IMR-90 (cell line): ENCODE data around the gene LTA. TPM values are rescaled to one million over a fixed set of nuclear protein-coding genes. Genes with fewer than 3 reads are reported as not detected.

Source experiments
- ATAC-seq: fragments of 200-7000 bp; cut with Tn5 transposase; 2 replicates; pipeline ENCODE4 v1.9.1; 2020; ENCODE audit warnings: low read depth, mild to moderate bottlenecking, moderate library complexity
- BruUV-seq: library from RNA; stranded (reverse); fragments of 400-500 nt; replicated peaks from 2 replicates; lab custom pipeline; 2021; lab: Mats Ljungman, UMichigan
- CTCF ChIA-PET: fragments of 300-600 bp; formaldehyde crosslinking; extraction: SDS; loops from one replicate; lab custom pipeline; 2021; ENCODE audit warnings: antibody characterized with exemption; lab: Yijun Ruan, JAX
- POLR2A ChIA-PET: fragments of 300-600 bp; sonication (Branson Sonifier 250); formaldehyde crosslinking; loops from one replicate; lab custom pipeline; 2022; ENCODE audit warnings: antibody characterized with exemption; ENCODE audit not compliant: unreplicated experiment; lab: Charles Lee
- DNase-seq: peaks from one replicate; pipeline ENCODE4 v3.0.0; 2013
- H2AFZ ChIP-seq: replicated peaks from 2 replicates; pipeline ENCODE3; 2013; ENCODE audit warnings: low read length, mild to moderate bottlenecking; ENCODE audit not compliant: poor library complexity
- H2AK5ac ChIP-seq: 2 replicates; pipeline ENCODE4 v1.6.1; 2013; ENCODE audit warnings: low read depth, low read length, inconsistent platforms
- H2AK9ac ChIP-seq: replicated peaks from 2 replicates; pipeline ENCODE3; 2013; ENCODE audit warnings: mild to moderate bottlenecking, low read depth, low read length, moderate library complexity; ENCODE audit not compliant: poor library complexity
- H2BK120ac ChIP-seq: 2 replicates; pipeline ENCODE4 v1.6.1; 2013; ENCODE audit warnings: low read depth, low read length, inconsistent platforms
- H2BK15ac ChIP-seq: 3 replicates; pipeline ENCODE4 v1.6.1; 2013; ENCODE audit warnings: low read depth, low read length, inconsistent platforms
- H2BK20ac ChIP-seq: 2 replicates; pipeline ENCODE4 v1.6.1; 2013; ENCODE audit warnings: low read depth, mild to moderate bottlenecking, inconsistent platforms, low read length, moderate library complexity
- H2BK5ac ChIP-seq: 2 replicates; pipeline ENCODE4 v1.6.1; 2013; ENCODE audit warnings: mild to moderate bottlenecking, low read depth, low read length, inconsistent platforms; ENCODE audit not compliant: poor library complexity, severe bottlenecking
- H3K14ac ChIP-seq: replicated peaks from 2 replicates; pipeline ENCODE4 v1.6.1; 2013; ENCODE audit warnings: low read depth, low read length, inconsistent platforms
- H3K18ac ChIP-seq: 2 replicates; pipeline ENCODE4 v1.6.1; 2013; ENCODE audit warnings: low read depth, low read length, control low read depth
- H3K23ac ChIP-seq: 2 replicates; pipeline ENCODE4 v1.6.1; 2013; ENCODE audit warnings: low read depth, low read length, inconsistent platforms
- H3K27ac ChIP-seq: 2 replicates; pipeline ENCODE4 v1.5.1; 2013; ENCODE audit warnings: mild to moderate bottlenecking, control low read depth, low read length; ENCODE audit not compliant: insufficient read depth
- H3K27me3 ChIP-seq: 2 replicates; pipeline ENCODE4 v1.6.1; 2013; ENCODE audit warnings: low read length; ENCODE audit not compliant: control insufficient read depth, insufficient read depth
- H3K36me3 ChIP-seq: 2 replicates; pipeline ENCODE4 v1.6.1; 2013; ENCODE audit warnings: low read length, mixed read lengths; ENCODE audit not compliant: control insufficient read depth, insufficient read depth
- H3K4ac ChIP-seq: 2 replicates; pipeline ENCODE4 v1.6.1; 2013; ENCODE audit warnings: low read depth, low read length, inconsistent platforms
- H3K4me1 ChIP-seq: 2 replicates; pipeline ENCODE4 v1.6.1; 2013; ENCODE audit warnings: low read length, mixed read lengths; ENCODE audit not compliant: control insufficient read depth, insufficient read depth
- H3K4me2 ChIP-seq: 2 replicates; pipeline ENCODE4 v1.6.1; 2013; ENCODE audit warnings: low read depth, mild to moderate bottlenecking, control low read depth, low read length, moderate library complexity
- H3K4me3 ChIP-seq: 2 replicates; pipeline ENCODE4 v1.5.1; 2013; ENCODE audit warnings: low read depth, mild to moderate bottlenecking, control low read depth, low read length, moderate library complexity; ENCODE audit not compliant: insufficient read depth
- H3K56ac ChIP-seq: 2 replicates; pipeline ENCODE4 v1.6.1; 2013; ENCODE audit warnings: low read length, inconsistent platforms; ENCODE audit not compliant: insufficient read depth; ENCODE audit errors: extremely low read depth
- H3K79me1 ChIP-seq, 2 experiments: 2 replicates each; pipeline ENCODE4 v1.6.1; 2013; ENCODE audit warnings: low read length in 2 of 2, inconsistent platforms in 1 of 2, low read depth in 1 of 2
- H3K9ac ChIP-seq: 2 replicates; pipeline ENCODE4 v1.6.1; 2013; ENCODE audit warnings: low read depth, low read length, control low read depth
- H3K9me1 ChIP-seq: 2 replicates; pipeline ENCODE4 v1.6.1; 2013; ENCODE audit warnings: low read length, inconsistent platforms; ENCODE audit not compliant: insufficient read depth
- H3K9me3 ChIP-seq: 2 replicates; pipeline ENCODE4 v1.6.1; 2013; ENCODE audit warnings: low read length; ENCODE audit not compliant: control insufficient read depth, insufficient read depth
- H4K20me1 ChIP-seq: 2 replicates; pipeline ENCODE4 v1.6.1; 2013; ENCODE audit warnings: low read length, inconsistent platforms; ENCODE audit not compliant: insufficient read depth
- H4K5ac ChIP-seq: 2 replicates; pipeline ENCODE4 v1.6.1; 2013; ENCODE audit warnings: mild to moderate bottlenecking, low read depth, low read length, control low read depth
- H4K8ac ChIP-seq, 2 experiments: 2 replicates each; pipeline ENCODE4 v1.6.1; 2013; ENCODE audit warnings: low read depth in 2 of 2, low read length in 2 of 2, control low read depth in 1 of 2, inconsistent platforms in 1 of 2
- H4K91ac ChIP-seq: 2 replicates; pipeline ENCODE4 v1.6.1; 2013; ENCODE audit warnings: low read depth, low read length, inconsistent platforms; ENCODE audit not compliant: insufficient read depth
- CTCF ChIP-seq: conservative IDR thresholded peaks from 2 replicates; pipeline ENCODE4 v1.5.1; 2012; ENCODE audit warnings: mild to moderate bottlenecking, low read depth, low read length, improper control_type of control experiment
- FOS ChIP-seq: fragments of 150-350 bp; IDR thresholded peaks from 2 replicates; pipeline ENCODE4 v1.6.1; 2016; ENCODE audit warnings: low read depth, low read length
- MAFK ChIP-seq: IDR thresholded peaks from 2 replicates; pipeline ENCODE4 v1.6.1; 2012; ENCODE audit warnings: low read depth, low read length, improper control_type of control experiment
- MAZ ChIP-seq: IDR thresholded peaks from 2 replicates; pipeline ENCODE4 v1.6.1; 2012; ENCODE audit warnings: low read depth, mild to moderate bottlenecking, low read length, improper control_type of control experiment, moderate library complexity, borderline replicate concordance
- MXI1 ChIP-seq: IDR thresholded peaks from 2 replicates; pipeline ENCODE4 v1.6.1; 2012; ENCODE audit warnings: low read depth, mild to moderate bottlenecking, low read length, moderate library complexity, borderline replicate concordance
- POLR2A ChIP-seq: IDR thresholded peaks from 2 replicates; pipeline ENCODE4 v1.6.1; 2012; ENCODE audit warnings: mild to moderate bottlenecking, low read depth, low read length
- RAD21 ChIP-seq: IDR thresholded peaks from 2 replicates; pipeline ENCODE4 v1.6.1; 2012; ENCODE audit warnings: low read length, improper control_type of control experiment
- RCOR1 ChIP-seq: IDR thresholded peaks from 2 replicates; pipeline ENCODE4 v1.6.1; 2012; ENCODE audit warnings: mild to moderate bottlenecking, low read length, improper control_type of control experiment; ENCODE audit not compliant: insufficient replicate concordance
- RFX5 ChIP-seq: IDR thresholded peaks from 2 replicates; pipeline ENCODE4 v1.8.0; 2012; ENCODE audit warnings: low read depth, mild to moderate bottlenecking, low read length, moderate library complexity
- SMC3 ChIP-seq: fragments of 150-350 bp; IDR thresholded peaks from 2 replicates; pipeline ENCODE4 v1.6.1; 2016; ENCODE audit warnings: low read depth, mild to moderate bottlenecking, antibody characterized with exemption, low read length, moderate library complexity
- USF2 ChIP-seq: fragments of 150-350 bp; IDR thresholded peaks from 2 replicates; pipeline ENCODE4 v1.6.1; 2017; ENCODE audit warnings: mild to moderate bottlenecking, antibody characterized with exemption, low read length, low read depth
- WGBS, 2 experiments: methylation state at CpG; one replicate each; pipeline versions ENCODE4 v1.1.5 to v1.1.7; 2013; ENCODE audit warnings: missing lambda C conversion rate in 2 of 2; ENCODE audit not compliant: insufficient read length in 1 of 2; ENCODE audit errors: extremely low coverage in 2 of 2; 5-methylcytosine and 5-hydroxymethylcytosine counted together
- dilution Hi-C: fragments of 300-500 bp; cut with HindIII; formaldehyde crosslinking; loops from one replicate; pipeline ENCODE4 v1.14.3; 2018; ENCODE audit warnings: low sequenced_read_pairs; ENCODE audit not compliant: unreplicated experiment
- in situ Hi-C: fragments of 300-500 bp; cut with MboI; formaldehyde crosslinking; loops from 3 replicates; pipeline ENCODE4 v1.14.3; 2019; ENCODE audit warnings: low sequenced_read_pairs, inconsistent platforms, mixed read lengths
- intact Hi-C: fragments of 100-400 bp; cut with micrococcal nuclease; formaldehyde crosslinking; loops from 2 replicates; pipeline ENCODE4 v1.10.0; 2022
- polyA plus RNA-seq, 3 experiments: library from polyadenylated mRNA; depleted of rRNA; stranded (reverse); fragments of >200 nt; gene quantifications; 2 replicates each; pipeline ENCODE4 v1.2.3, GENCODE V29; 2012; ENCODE audit warnings: low replicate concordance in 1 of 3
- total RNA-seq: library from RNA; depleted of rRNA; stranded (reverse); fragments of >200 nt; gene quantifications from 2 replicates; pipeline ENCODE4 v1.2.3, GENCODE V29; 2012

The LTA gene
- total and polyA plus RNA-seq, 2 of the 4 experiments (the other 2 are of a cell fraction): not detected

- H3K4me1 ChIP-seq: peaks cover 6% of the 10 kb centered on the region
- no peak within 1 kb of the TSS for H2BK120ac ChIP-seq
- H3K4ac ChIP-seq: peak within 1 kb of the TSS; percentile 55
- H3K79me1 ChIP-seq: peaks cover 8 to 39% of the 10 kb centered on the region in 2 experiments; a peak in 3 of 4 replicates
- intact Hi-C loops (loop anchor here (1.0 to 5.0 kb wide), 6 partner anchors 36 to 406 kb away; partner anchors contain the start of genes GPANK1, HSPA1B and LTB), in situ Hi-C loops (loop anchor here (5.0 to 10.0 kb wide), 2 partner anchors 51 to 288 kb away; no protein-coding TSS in a partner anchor), dilution Hi-C loops (no loop called here)
- no peaks in the 10 kb centered on the region for H3K27me3 ChIP-seq
- H3K23ac ChIP-seq: no peak within 1 kb of the TSS
- DNase-seq: peak; percentile 93
- peak within 1 kb of the TSS; percentile 54; the same call in 1 of the 2 replicates for H3K14ac ChIP-seq
- H4K5ac ChIP-seq: peak within 1 kb of the TSS; percentile 51
- CTCF ChIA-PET: interaction anchor here (0.7 to 1.8 kb wide), 12 partner anchors 17 to 115 kb away, joined by 3 to 15 read pairs (median 4); partner anchors contain the start of genes LST1 and NCR3
- peak within 1 kb of the TSS; percentile 53 for H2AK9ac ChIP-seq
- no peaks in the 10 kb centered on the region for H3K9me3 ChIP-seq
- POLR2A ChIA-PET: interaction anchor here (0.6 to 1.1 kb wide), 3 partner anchors 35 to 329 kb away, joined by 3 to 13 read pairs (median 7); no protein-coding TSS in a partner anchor
- H3K9ac ChIP-seq: peak within 1 kb of the TSS; percentile 58
- H3K4me2 ChIP-seq: peak within 1 kb of the TSS; percentile 88
- H2BK20ac ChIP-seq: no peak within 1 kb of the TSS
- no peak within 1 kb of the TSS for H3K56ac ChIP-seq
- peak within 1 kb of the TSS; percentile 88 for H2AFZ ChIP-seq
- H3K27ac ChIP-seq: peak within 1 kb of the TSS; percentile 13; the same call in 1 of the 2 replicates
- H4K8ac ChIP-seq: peak within 1 kb of the TSS; percentile 28 to 91
- H3K36me3 ChIP-seq: peaks cover 11% of the 10 kb centered on the region
- H3K4me3 ChIP-seq: peak within 1 kb of the TSS; percentile 45
- no peak within 1 kb of the TSS for H4K91ac ChIP-seq
- H2BK5ac ChIP-seq: peak within 1 kb of the TSS; percentile 37
- peak; percentile 51; the same call in 1 of the 2 replicates for TF ChIP-seq POLR2A
- no peak for TF ChIP-seq USF2
- peak; percentile 79 for TF ChIP-seq RCOR1
- TF ChIP-seq RFX5: no peak
- peak; percentile 95 for TF ChIP-seq SMC3
- TF ChIP-seq MAZ: peak; percentile 16; the same call in 1 of the 2 replicates
- TF ChIP-seq MAFK: 0 out of 2 replicates have a peak, but pooled peaks have one; percentile 1
- no peak for TF ChIP-seq MXI1
- no peak for TF ChIP-seq FOS
- peak; percentile 99 for TF ChIP-seq CTCF
- TF ChIP-seq RAD21: peak; percentile 99
- peaks cover 6% of the 10 kb centered on the region for H3K9me1 ChIP-seq
- 0% methylated on average over 1 of the region's 11 CpGs; no CpG with 5 or more reads in 1 of the 2 experiments for WGBS, 2 experiments
- peaks cover 3% of the 10 kb centered on the region; the same call in 1 of the 2 replicates for H4K20me1 ChIP-seq
- H2BK15ac ChIP-seq: no peak within 1 kb of the TSS
- peak; percentile 81 for ATAC-seq
- no peak within 1 kb of the TSS; the same call in 1 of the 2 replicates for H2AK5ac ChIP-seq
- H3K18ac ChIP-seq: no peak within 1 kb of the TSS
- BruUV-seq: no TSS peak
Measured at GRCh38 chr6:31546339-31546957, 25.6 kb upstream of the LTA start, which contains the start of gene ATP6V1G2. Gene ATP6V1G2, minus strand, starts transcription at chr6:31546608. Its CDS starts 49 bp downstream, at chr6:31546559.
